RWPE2 (cell line): Measurements from ENCODE around the gene BMPER.

Experiments used
- ATAC-seq: fragments of 200-7000 bp; cut with Tn5 transposase; 3 replicates; pipeline ENCODE4 v1.9.1; 2021; ENCODE audit warnings: low read depth
- DNase-seq: peaks from one replicate; pipeline ENCODE4 v3.0.0-alpha.2; 2020; ENCODE audit warnings: low spot score
- H3K27ac ChIP-seq: fragments of 450-650 bp; 2 replicates; pipeline ENCODE4 v1.5.1; 2017; ENCODE audit warnings: mild to moderate bottlenecking; ENCODE audit not compliant: poor library complexity, severe bottlenecking
- H3K27me3 ChIP-seq: fragments of 250-450 bp; sonication (Bioruptor Pico); 2 replicates; pipeline ENCODE4 v1.5.1; 2021; ENCODE audit warnings: mild to moderate bottlenecking, moderate library complexity; ENCODE audit not compliant: insufficient read depth, poor library complexity, severe bottlenecking
- H3K36me3 ChIP-seq: fragments of 250-450 bp; sonication (Bioruptor Pico); 2 replicates; pipeline ENCODE4 v1.5.1; 2020; ENCODE audit warnings: low read depth, mild to moderate bottlenecking, moderate library complexity
- H3K4me1 ChIP-seq: fragments of 250-450 bp; sonication (Bioruptor Pico); 2 replicates; pipeline ENCODE4 v1.5.1; 2021; ENCODE audit warnings: mild to moderate bottlenecking, moderate library complexity; ENCODE audit not compliant: insufficient read depth, poor library complexity, severe bottlenecking
- H3K4me3 ChIP-seq: fragments of 250-450 bp; sonication (Bioruptor Pico); 2 replicates; pipeline ENCODE4 v1.5.1; 2021; ENCODE audit warnings: mild to moderate bottlenecking, moderate library complexity; ENCODE audit not compliant: severe bottlenecking
- H3K9me3 ChIP-seq: fragments of 250-450 bp; sonication (Bioruptor Pico); 2 replicates; pipeline ENCODE4 v1.5.1; 2021; ENCODE audit warnings: mild to moderate bottlenecking, moderate library complexity; ENCODE audit not compliant: severe bottlenecking
- TF ChIP-seq, protein P1 (sequence below): fragments of 450-650 bp; IDR thresholded peaks from one replicate; pipeline ENCODE4 v1.5.1; 2017; ENCODE audit warnings: mild to moderate bottlenecking, moderate library complexity; ENCODE audit not compliant: poor library complexity, severe bottlenecking

The BMPER gene

GRCh38 chr7:34074421-34074820 is 169.1 kb downstream of the BMPER start:
- H3K36me3 ChIP-seq, result no peaks in the 10 kb centered on the region
- no peaks in the 10 kb centered on the region for H3K9me3 ChIP-seq
- H3K4me1 ChIP-seq, result no peaks in the 10 kb centered on the region
- H3K27me3 ChIP-seq, result no peaks in the 10 kb centered on the region
- ATAC-seq, result no peak
- TF ChIP-seq, protein P1, sequence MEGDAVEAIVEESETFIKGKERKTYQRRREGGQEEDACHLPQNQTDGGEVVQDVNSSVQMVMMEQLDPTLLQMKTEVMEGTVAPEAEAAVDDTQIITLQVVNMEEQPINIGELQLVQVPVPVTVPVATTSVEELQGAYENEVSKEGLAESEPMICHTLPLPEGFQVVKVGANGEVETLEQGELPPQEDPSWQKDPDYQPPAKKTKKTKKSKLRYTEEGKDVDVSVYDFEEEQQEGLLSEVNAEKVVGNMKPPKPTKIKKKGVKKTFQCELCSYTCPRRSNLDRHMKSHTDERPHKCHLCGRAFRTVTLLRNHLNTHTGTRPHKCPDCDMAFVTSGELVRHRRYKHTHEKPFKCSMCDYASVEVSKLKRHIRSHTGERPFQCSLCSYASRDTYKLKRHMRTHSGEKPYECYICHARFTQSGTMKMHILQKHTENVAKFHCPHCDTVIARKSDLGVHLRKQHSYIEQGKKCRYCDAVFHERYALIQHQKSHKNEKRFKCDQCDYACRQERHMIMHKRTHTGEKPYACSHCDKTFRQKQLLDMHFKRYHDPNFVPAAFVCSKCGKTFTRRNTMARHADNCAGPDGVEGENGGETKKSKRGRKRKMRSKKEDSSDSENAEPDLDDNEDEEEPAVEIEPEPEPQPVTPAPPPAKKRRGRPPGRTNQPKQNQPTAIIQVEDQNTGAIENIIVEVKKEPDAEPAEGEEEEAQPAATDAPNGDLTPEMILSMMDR, result no peak
- H3K27ac ChIP-seq, result no peak overlapping the region
- no peak for DNase-seq
- H3K4me3 ChIP-seq, result no peak overlapping the region

DNA sequence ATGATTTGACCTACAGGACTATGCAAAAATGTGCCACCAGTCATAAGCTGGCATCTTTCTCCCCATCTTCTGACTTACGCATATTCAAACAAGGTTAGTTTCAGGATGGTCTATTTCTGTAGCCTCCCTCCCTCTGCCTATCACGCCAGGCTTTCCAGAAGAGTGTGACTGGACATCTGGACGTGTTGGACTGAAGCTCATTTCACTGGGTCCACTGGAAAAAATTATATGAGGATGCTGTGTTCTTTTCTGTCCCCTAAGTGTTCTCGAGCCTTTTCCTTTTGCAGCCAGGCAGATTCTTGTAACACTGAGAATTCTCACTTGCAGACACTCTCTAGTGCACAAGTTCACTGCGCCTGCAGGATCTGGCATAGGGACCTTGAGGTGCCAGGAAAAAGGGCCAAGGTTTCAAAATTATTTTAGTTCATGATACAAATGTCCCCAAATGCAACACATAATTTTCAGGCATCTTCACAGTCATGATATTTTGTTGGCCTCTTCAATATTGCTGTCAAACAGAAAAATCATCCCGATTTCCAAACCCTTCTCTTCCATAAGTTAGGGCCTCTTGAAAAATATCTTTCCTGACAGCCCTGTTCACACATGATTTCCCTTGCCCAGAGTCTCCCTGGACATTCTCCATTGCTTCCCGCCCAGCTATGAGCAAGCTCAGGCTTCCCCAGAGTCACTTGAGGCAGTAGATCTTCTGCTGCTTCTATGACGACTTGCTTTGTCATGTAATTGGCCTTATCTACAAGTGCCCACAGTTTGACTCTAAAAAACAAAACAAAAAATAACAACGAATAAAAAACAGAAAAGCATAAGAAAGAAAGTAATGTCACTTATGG is 170.4 kb downstream of the BMPER start:
- Histone ChIP-seq H3K27ac (no peak overlapping the region), H3K36me3 (no peaks in the 10 kb centered on the region), H3K4me3 (no peak overlapping the region), H3K4me1 (no peaks in the 10 kb centered on the region), H3K9me3 (no peaks in the 10 kb centered on the region), H3K27me3 (no peaks in the 10 kb centered on the region)
- ATAC-seq (no peak), DNase-seq (no peak)
- TF ChIP-seq, protein P1, result no peak

GRCh38 chr7:34077168-34077567 is 171.8 kb downstream of the BMPER start:
- TF ChIP-seq, protein P1, result no peak
- Histone ChIP-seq H3K4me3 (no peak overlapping the region), H3K4me1 (no peaks in the 10 kb centered on the region), H3K27me3 (no peaks in the 10 kb centered on the region), H3K36me3 (no peaks in the 10 kb centered on the region), H3K9me3 (no peaks in the 10 kb centered on the region), H3K27ac (no peak overlapping the region)
- DNase-seq, result no peak
- no peak for ATAC-seq

DNA sequence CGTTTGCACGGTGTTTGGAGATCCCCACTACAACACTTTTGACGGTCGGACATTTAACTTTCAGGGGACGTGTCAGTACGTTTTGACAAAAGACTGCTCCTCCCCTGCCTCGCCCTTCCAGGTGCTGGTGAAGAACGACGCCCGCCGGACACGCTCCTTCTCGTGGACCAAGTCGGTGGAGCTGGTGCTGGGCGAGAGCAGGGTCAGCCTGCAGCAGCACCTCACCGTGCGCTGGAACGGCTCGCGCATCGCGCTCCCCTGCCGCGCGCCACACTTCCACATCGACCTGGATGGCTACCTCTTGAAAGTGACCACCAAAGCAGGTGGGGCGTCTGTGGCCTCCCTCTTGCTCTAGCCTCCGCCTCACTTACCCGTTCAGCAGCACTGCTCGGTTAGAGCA is 173.5 kb downstream of the BMPER start:
- no peaks in the 10 kb centered on the region for H3K36me3 ChIP-seq
- no peak overlapping the region for H3K4me3 ChIP-seq
- H3K9me3 ChIP-seq, result no peaks in the 10 kb centered on the region
- no peak for DNase-seq
- no peak overlapping the region for H3K27ac ChIP-seq
- H3K4me1 ChIP-seq, result no peaks in the 10 kb centered on the region
- no peak for ATAC-seq
- TF ChIP-seq, protein P1, result no peak
- no peaks in the 10 kb centered on the region for H3K27me3 ChIP-seq

DNA sequence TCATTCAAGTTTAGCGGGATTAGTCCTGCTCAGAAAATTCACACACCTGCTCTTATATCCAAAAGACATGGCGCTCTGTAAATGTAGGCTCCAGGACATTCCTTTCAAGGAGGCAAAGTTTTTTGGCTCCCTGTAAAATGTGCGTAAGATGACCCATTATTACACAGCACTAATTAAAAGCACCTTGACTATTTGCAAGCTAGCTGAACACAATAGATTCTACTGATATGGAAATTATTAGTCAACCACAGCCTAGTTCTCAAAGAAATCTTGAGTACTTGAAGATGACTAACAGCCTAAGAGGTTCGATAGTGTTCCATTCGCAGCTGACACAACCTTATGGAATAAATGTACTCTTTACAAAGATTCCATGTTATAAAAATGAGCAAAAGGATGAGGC is 175.2 kb downstream of the BMPER start:
- H3K27me3 ChIP-seq, result no peaks in the 10 kb centered on the region
- H3K27ac ChIP-seq, result no peak overlapping the region
- H3K9me3 ChIP-seq, result no peaks in the 10 kb centered on the region
- ATAC-seq, result no peak
- no peaks in the 10 kb centered on the region for H3K36me3 ChIP-seq
- H3K4me3 ChIP-seq, result no peak overlapping the region
- H3K4me1 ChIP-seq, result no peaks in the 10 kb centered on the region
- TF ChIP-seq, protein P1, result no peak
- DNase-seq, result no peak
